Thoracic aorta (tissue), 2 donors: ENCODE results near the gene CLCN1. TPM values are rescaled to one million over a fixed set of nuclear protein-coding genes. Genes with fewer than 3 reads are reported as not detected.

ENCODE experiments used
- ATAC-seq: fragments of 150-250 bp; one replicate; pipeline ENCODE4 v1.8.0; 2017; ENCODE audit warnings: low read depth; ENCODE audit not compliant: insufficient number of reproducible peaks, low FRiP score
- DNase-seq: peaks from one replicate; pipeline ENCODE4 v3.0.0-alpha.2; 2020; ENCODE audit warnings: low spot score
- H3K27ac ChIP-seq, 2 donors: fragments of 200-600 bp; sonication (generic); 1 replicate in 1 of 2; 2 replicates in 1 of 2; pipeline ENCODE4 v1.5.1; 2016; ENCODE audit warnings: mild to moderate bottlenecking in 2 of 2, moderate library complexity in 2 of 2
- H3K27me3 ChIP-seq: fragments of 200-600 bp; sonication (generic); replicated peaks from 2 replicates; pipeline ENCODE4 v1.6.0; 2016; ENCODE audit warnings: mild to moderate bottlenecking; ENCODE audit not compliant: insufficient read depth
- H3K36me3 ChIP-seq: fragments of 200-600 bp; sonication (generic); one replicate; pipeline ENCODE4 v1.5.1; 2016
- H3K4me1 ChIP-seq, 2 donors: fragments of 200-600 bp; sonication (generic); 1 replicate in 1 of 2; 2 replicates in 1 of 2; pipeline versions ENCODE4 v1.5.1 to v1.6.0; 2016; ENCODE audit warnings: low read depth in 2 of 2, mild to moderate bottlenecking in 1 of 2; ENCODE audit not compliant: control insufficient read depth in 1 of 2
- H3K4me3 ChIP-seq: fragments of 200-600 bp; sonication (generic); 2 replicates; pipeline ENCODE4 v1.5.1; 2016; ENCODE audit warnings: mild to moderate bottlenecking
- H3K9me3 ChIP-seq: fragments of 200-600 bp; sonication (generic); 2 replicates; pipeline ENCODE4 v1.5.1; 2016
- CTCF ChIP-seq: fragments of 200-600 bp; sonication (generic); IDR thresholded peaks from one replicate; pipeline ENCODE4 v1.5.1; 2019; ENCODE audit warnings: antibody characterized with exemption
- total RNA-seq, 2 donors: library from RNA; depleted of rRNA; stranded (reverse); fragments of >200 nt; gene quantifications; one replicate each; pipeline versions ENCODE4 v1.1.0 to v1.2.3, GENCODE V29; 2016

The CLCN1 gene
- total RNA-seq, 2 donors from 2014 or later, result 0.68 TPM; not detected in 1

GRCh38 chr7:143369678-143370651 is 54.1 kb downstream of the CLCN1 start:
- no peak for ATAC-seq
- no peak overlapping the region for H3K27ac ChIP-seq
- DNase-seq, result no peak
- no peak for TF ChIP-seq CTCF
- no peaks in the 10 kb centered on the region for H3K27me3 ChIP-seq
- no peaks in the 10 kb centered on the region for H3K36me3 ChIP-seq
- no peak overlapping the region for H3K4me3 ChIP-seq
- no peaks in the 10 kb centered on the region for H3K4me1 ChIP-seq
- H3K9me3 ChIP-seq, result no peaks in the 10 kb centered on the region

GRCh38 chr7:143372070-143372469 is 56.2 kb downstream of the CLCN1 start:
- Histone ChIP-seq H3K9me3 (no peaks in the 10 kb centered on the region), H3K36me3 (no peaks in the 10 kb centered on the region), H3K4me1 (peaks cover 0 to 13% of the 10 kb centered on the region in 2 donors), H3K27ac (no peak overlapping the region), H3K27me3 (no peaks in the 10 kb centered on the region), H3K4me3 (no peak overlapping the region)
- ATAC-seq (no peak), DNase-seq (no peak)
- no peak for TF ChIP-seq CTCF

- Histone ChIP-seq H3K4me3 (no peak overlapping the region), H3K36me3 (no peaks in the 10 kb centered on the region)
These were observed 57.4 kb downstream of the CLCN1 start for GRCh38 chr7:143373255-143373794.

GRCh38 chr7:143374561-143374960 is 58.6 kb downstream of the CLCN1 start:
- no peaks in the 10 kb centered on the region for H3K9me3 ChIP-seq
- ATAC-seq (no peak), DNase-seq (no peak)
- no peaks in the 10 kb centered on the region for H3K27me3 ChIP-seq
- H3K4me3 ChIP-seq, result no peak overlapping the region
- no peak for TF ChIP-seq CTCF
- H3K36me3 ChIP-seq, result no peaks in the 10 kb centered on the region
- no peak overlapping the region for H3K27ac ChIP-seq
- peaks cover 11 to 37% of the 10 kb centered on the region in 2 donors for H3K4me1 ChIP-seq

More at GRCh38 chr7:143373255-143373794, 57.4 kb downstream of the CLCN1 start:
- ATAC-seq (no peak), DNase-seq (no peak)
- no peaks in the 10 kb centered on the region for H3K9me3 ChIP-seq
- H3K27me3 ChIP-seq, result no peaks in the 10 kb centered on the region
- H3K27ac ChIP-seq, result no peak overlapping the region
- H3K4me1 ChIP-seq, result peaks cover 7 to 24% of the 10 kb centered on the region in 2 donors
- no peak for TF ChIP-seq CTCF

GRCh38 chr7:143375298-143376034 is 59.6 kb downstream of the CLCN1 start:
- Histone ChIP-seq H3K27ac (peak overlapping the region; percentile 25 to 49), H3K4me3 (no peak overlapping the region), H3K36me3 (no peaks in the 10 kb centered on the region), H3K9me3 (no peaks in the 10 kb centered on the region), H3K4me1 (peaks cover 11 to 40% of the 10 kb centered on the region in 2 donors), H3K27me3 (no peaks in the 10 kb centered on the region)
- TF ChIP-seq CTCF, result no peak
- DNase-seq (no peak), ATAC-seq (no peak)
